Activated T-helper 1 cell treated with anti-CD3 and anti-CD28 coated beads, Interleukin-12 subunit alpha, Interleukin-12 subunit beta, Interleukin-2, Interleukin-4 antibody, amounts not matched to agents 30 ng/mL and 10 ng/mL and 1 ng/mL, durations not matched to agents 14 hours and 24 hours and 36 hours (primary cell): ENCODE results near the gene C10orf67. TPM values are rescaled to one million over a fixed set of nuclear protein-coding genes. Genes with fewer than 3 reads are reported as not detected.
"Not testable (repeated sequence)": the region's sequence is repeated elsewhere in the genome, so short reads cannot be mapped to it uniquely, and the experiment has no call there.

Experiments used
- DNase-seq: peaks from one replicate; pipeline ENCODE4 v3.0.0; 2021; ENCODE audit warnings: low spot score
- H3K27ac Mint-ChIP-seq: one replicate; pipeline ENCODE4 v1.8.0; 2021; ENCODE audit warnings: mild to moderate bottlenecking, mixed read lengths
- H3K27me3 Mint-ChIP-seq: one replicate; pipeline ENCODE4 v1.8.0; 2022; ENCODE audit warnings: mild to moderate bottlenecking, moderate library complexity, mixed read lengths; ENCODE audit not compliant: insufficient read depth
- H3K36me3 Mint-ChIP-seq: one replicate; pipeline ENCODE4 v1.8.0; 2021; ENCODE audit warnings: low read depth, mixed read lengths
- H3K4me1 Mint-ChIP-seq: one replicate; pipeline ENCODE4 v1.8.0; 2021; ENCODE audit warnings: low read depth, mixed read lengths
- H3K4me3 Mint-ChIP-seq: one replicate; pipeline ENCODE4 v1.8.0; 2021; ENCODE audit warnings: mild to moderate bottlenecking, moderate library complexity, mixed read lengths
- H3K9me3 Mint-ChIP-seq: one replicate; pipeline ENCODE4 v1.8.0; 2021; ENCODE audit warnings: mixed read lengths
- intact Hi-C: fragments of 100-400 bp; cut with micrococcal nuclease; formaldehyde crosslinking; loops from one replicate; pipeline ENCODE4 v1.15.1; 2024
- total RNA-seq: library from RNA; stranded (reverse); gene quantifications from 2 replicates; pipeline ENCODE4 v1.2.3, GENCODE V29; 2022

C10orf67 gene
- total RNA-seq, 1 donor from 2014 or later: 0.18 TPM

DNA sequence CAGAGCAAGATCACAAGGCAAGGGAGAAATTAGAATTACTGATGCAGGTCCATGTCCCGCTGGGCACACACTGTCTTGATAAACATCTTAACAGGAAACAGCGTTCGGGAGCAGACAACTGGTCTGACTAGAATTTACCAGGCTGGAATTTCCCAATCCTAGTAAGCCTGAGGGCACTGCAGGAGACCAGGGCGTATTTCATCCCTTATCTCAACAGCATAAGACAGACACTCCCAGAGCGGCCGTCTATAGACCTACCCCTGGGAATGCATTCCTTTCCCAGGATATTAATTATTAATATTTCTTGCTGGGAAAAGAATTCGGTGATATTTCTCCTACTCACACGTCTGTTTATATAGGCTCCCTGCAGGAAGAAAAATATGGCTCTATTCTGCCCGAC lies 70.4 kb downstream of the C10orf67 start:
- H3K4me3 Mint-ChIP-seq, intact Hi-C loops, H3K9me3 Mint-ChIP-seq, H3K4me1 Mint-ChIP-seq, H3K36me3 Mint-ChIP-seq, DNase-seq, H3K27ac Mint-ChIP-seq, H3K27me3 Mint-ChIP-seq: not testable (repeated sequence)

- Mint-ChIP-seq H3K4me1 (no peaks in the 10 kb centered on the region), H3K27me3 (no peaks in the 10 kb centered on the region), H3K27ac (no peak overlapping the region), H3K4me3 (no peak overlapping the region), H3K9me3 (peaks cover 8% of the 10 kb centered on the region), H3K36me3 (no peaks in the 10 kb centered on the region)
- intact Hi-C loops: no loop called here
- DNase-seq: no peak
Measured at GRCh38 chr10:23270531-23270930, 74.1 kb downstream of the C10orf67 start.

GRCh38 chr10:23263441-23264164 lies 81.0 kb downstream of the C10orf67 start:
- intact Hi-C loops: no loop called here
- H3K27ac Mint-ChIP-seq: no peak overlapping the region
- peaks cover 4% of the 10 kb centered on the region for H3K27me3 Mint-ChIP-seq
- no peak for DNase-seq
- no peaks in the 10 kb centered on the region for H3K36me3 Mint-ChIP-seq
- no peaks in the 10 kb centered on the region for H3K9me3 Mint-ChIP-seq
- H3K4me3 Mint-ChIP-seq: no peak overlapping the region
- no peaks in the 10 kb centered on the region for H3K4me1 Mint-ChIP-seq

GRCh38 chr10:23262928-23263327 lies 81.7 kb downstream of the C10orf67 start:
- peaks cover 4% of the 10 kb centered on the region for H3K27me3 Mint-ChIP-seq
- no peak overlapping the region for H3K27ac Mint-ChIP-seq
- no peak overlapping the region for H3K4me3 Mint-ChIP-seq
- intact Hi-C loops: no loop called here
- no peaks in the 10 kb centered on the region for H3K36me3 Mint-ChIP-seq
- DNase-seq: no peak
- H3K9me3 Mint-ChIP-seq: no peaks in the 10 kb centered on the region
- H3K4me1 Mint-ChIP-seq: no peaks in the 10 kb centered on the region

- H3K27me3 Mint-ChIP-seq: peaks cover 4% of the 10 kb centered on the region
- H3K4me3 Mint-ChIP-seq: no peak overlapping the region
- no peak for DNase-seq
- H3K4me1 Mint-ChIP-seq: no peaks in the 10 kb centered on the region
- intact Hi-C loops: no loop called here
- no peaks in the 10 kb centered on the region for H3K9me3 Mint-ChIP-seq
- H3K27ac Mint-ChIP-seq: no peak overlapping the region
- H3K36me3 Mint-ChIP-seq: no peaks in the 10 kb centered on the region
Measured at GRCh38 chr10:23258516-23258915, 86.1 kb downstream of the C10orf67 start.

DNA sequence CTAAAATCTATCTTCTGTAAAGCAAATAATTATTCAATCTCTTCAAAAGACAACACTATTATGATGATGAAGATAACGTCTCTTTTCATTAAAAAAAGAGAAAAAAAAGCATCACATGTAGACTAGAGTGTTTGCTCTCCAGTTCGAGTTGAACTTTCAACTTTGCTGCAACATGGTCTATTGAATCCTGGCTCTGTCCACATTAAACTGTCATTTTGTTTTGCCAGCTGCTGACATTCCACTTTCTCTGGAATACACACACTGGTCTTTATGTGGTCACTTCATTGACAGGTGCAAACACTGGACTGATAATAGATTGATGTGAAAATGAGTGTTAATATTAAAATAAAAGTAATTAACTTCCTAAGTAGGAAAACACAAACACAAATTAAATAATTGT lies 90.8 kb downstream of the C10orf67 start:
- H3K4me1 Mint-ChIP-seq: no peaks in the 10 kb centered on the region
- no peak overlapping the region for H3K4me3 Mint-ChIP-seq
- peaks cover 2% of the 10 kb centered on the region for H3K27me3 Mint-ChIP-seq
- H3K9me3 Mint-ChIP-seq: no peaks in the 10 kb centered on the region
- DNase-seq: no peak
- H3K36me3 Mint-ChIP-seq: no peaks in the 10 kb centered on the region
- intact Hi-C loops: no loop called here
- no peak overlapping the region for H3K27ac Mint-ChIP-seq

GRCh38 chr10:23252859-23253258 lies 91.7 kb downstream of the C10orf67 start:
- H3K9me3 Mint-ChIP-seq, H3K27ac Mint-ChIP-seq, intact Hi-C loops, DNase-seq, H3K36me3 Mint-ChIP-seq, H3K27me3 Mint-ChIP-seq, H3K4me3 Mint-ChIP-seq, H3K4me1 Mint-ChIP-seq: not testable (repeated sequence)

DNA sequence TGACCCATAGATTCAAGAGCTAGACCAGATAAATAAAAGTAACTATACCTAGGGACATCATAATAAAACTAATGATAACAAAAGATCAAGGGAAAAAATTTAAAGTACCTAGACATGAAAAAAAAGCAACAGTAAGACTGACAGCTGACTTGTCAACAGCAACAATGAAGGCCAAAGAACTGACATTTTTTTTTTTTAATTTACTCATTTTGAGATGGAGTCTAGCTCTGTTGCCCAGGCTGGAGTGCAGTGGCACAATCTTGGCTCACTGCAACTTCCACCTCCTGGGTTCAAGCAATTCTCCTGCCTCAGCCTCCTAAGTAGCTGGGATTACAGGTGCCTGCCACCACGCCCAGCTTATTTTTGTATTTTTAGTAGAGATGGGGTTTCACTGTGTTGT lies 102.8 kb downstream of the C10orf67 start:
- H3K9me3 Mint-ChIP-seq, H3K27me3 Mint-ChIP-seq, H3K4me1 Mint-ChIP-seq, H3K4me3 Mint-ChIP-seq, H3K36me3 Mint-ChIP-seq, DNase-seq, H3K27ac Mint-ChIP-seq, intact Hi-C loops: not testable (repeated sequence)

DNA sequence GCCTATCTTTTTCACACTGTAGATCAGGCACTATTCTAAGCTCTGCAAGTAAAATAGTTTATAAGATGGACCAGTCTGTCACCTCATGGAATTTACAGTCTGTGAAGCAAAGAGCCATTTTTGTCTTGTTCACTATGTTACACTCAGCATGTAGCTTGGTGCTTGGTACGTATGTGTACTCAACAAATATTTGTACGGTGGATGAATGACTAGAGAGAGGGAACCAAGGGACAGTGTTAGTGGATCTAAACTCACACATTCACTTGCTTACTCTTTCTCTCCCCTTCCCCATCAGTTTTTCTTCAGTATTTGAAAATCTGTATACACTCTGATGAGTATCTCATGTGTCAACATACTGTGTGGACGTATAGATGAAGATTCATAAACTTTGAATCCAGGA lies 106.6 kb downstream of the C10orf67 start:
- Mint-ChIP-seq H3K27ac (no peak overlapping the region), H3K36me3 (no peaks in the 10 kb centered on the region), H3K4me1 (no peaks in the 10 kb centered on the region), H3K4me3 (no peak overlapping the region), H3K27me3 (no peaks in the 10 kb centered on the region), H3K9me3 (no peaks in the 10 kb centered on the region)
- intact Hi-C loops: no loop called here
- no peak for DNase-seq

- H3K9me3 Mint-ChIP-seq: no peaks in the 10 kb centered on the region
- no peaks in the 10 kb centered on the region for H3K36me3 Mint-ChIP-seq
- DNase-seq: no peak
- no peak overlapping the region for H3K4me3 Mint-ChIP-seq
- no peaks in the 10 kb centered on the region for H3K4me1 Mint-ChIP-seq
- peaks cover 9% of the 10 kb centered on the region for H3K27me3 Mint-ChIP-seq
- intact Hi-C loops: no loop called here
- no peak overlapping the region for H3K27ac Mint-ChIP-seq
Measured at GRCh38 chr10:23230582-23230981, 114.0 kb downstream of the C10orf67 start.

GRCh38 chr10:23217471-23217870 lies 127.1 kb downstream of the C10orf67 start:
- Mint-ChIP-seq H3K9me3 (no peaks in the 10 kb centered on the region), H3K4me3 (no peak overlapping the region), H3K4me1 (no peaks in the 10 kb centered on the region), H3K27me3 (peaks cover 5% of the 10 kb centered on the region), H3K36me3 (no peaks in the 10 kb centered on the region), H3K27ac (no peak overlapping the region)
- intact Hi-C loops: no loop called here
- no peak for DNase-seq

GRCh38 chr10:23205972-23206642 lies 138.5 kb downstream of the C10orf67 start:
- peaks cover 41% of the 10 kb centered on the region for H3K27me3 Mint-ChIP-seq

GRCh38 chr10:23204773-23205172 lies 139.8 kb downstream of the C10orf67 start:
- Mint-ChIP-seq H3K27ac (no peak overlapping the region), H3K36me3 (no peaks in the 10 kb centered on the region), H3K9me3 (no peaks in the 10 kb centered on the region), H3K4me1 (no peaks in the 10 kb centered on the region), H3K27me3 (peaks cover 55% of the 10 kb centered on the region), H3K4me3 (no peak overlapping the region)
- no peak for DNase-seq
- intact Hi-C loops: loop anchor here (5.0 kb wide), 1 partner anchor 862 kb away; no protein-coding TSS in a partner anchor

More at GRCh38 chr10:23205972-23206642, 138.5 kb downstream of the C10orf67 start:
- Mint-ChIP-seq H3K4me1 (no peaks in the 10 kb centered on the region), H3K27ac (no peak overlapping the region), H3K36me3 (no peaks in the 10 kb centered on the region), H3K4me3 (no peak overlapping the region), H3K9me3 (no peaks in the 10 kb centered on the region)
- intact Hi-C loops: no loop called here
- DNase-seq: no peak
